Vagina (tissue), 2 donors: ENCODE measurements around the gene KRTAP5-5. TPM values are rescaled to one million over a fixed set of nuclear protein-coding genes. Genes with fewer than 3 reads are reported as not detected.
"Not testable (repeated sequence)": the region's sequence is repeated elsewhere in the genome, so short reads cannot be mapped to it uniquely, and the experiment has no call there.

Experiments used
- DNase-seq, 2 donors: peaks; one replicate each; pipeline ENCODE4 v3.0.0-alpha.2; 2017; ENCODE audit errors: extremely low spot score in 2 of 2
- H3K27ac ChIP-seq: fragments of 200-600 bp; sonication (generic); one replicate; pipeline ENCODE4 v1.5.1; 2019
- H3K27me3 ChIP-seq: fragments of 200-600 bp; sonication (generic); one replicate; pipeline ENCODE4 v1.5.1; 2019
- H3K36me3 ChIP-seq, 2 donors: fragments of 200-600 bp; sonication (generic); one replicate each; pipeline ENCODE4 v1.5.1; 2017 to 2019
- H3K4me1 ChIP-seq: fragments of 200-600 bp; sonication (generic); one replicate; pipeline ENCODE4 v1.5.1; 2019
- H3K4me3 ChIP-seq, 2 donors: fragments of 200-600 bp; sonication (generic); 1 replicate in 1 of 2; 2 replicates in 1 of 2; pipeline ENCODE4 v1.5.1; 2016 to 2019
- H3K9me3 ChIP-seq: fragments of 200-600 bp; sonication (generic); one replicate; pipeline ENCODE4 v1.5.1; 2019
- CTCF ChIP-seq, 3 experiments: fragments of 450-650 bp in 2 of 3; fragments of 200-600 bp in 1 of 3; sonication (generic) in 1 of 3; IDR thresholded peaks; one replicate each; pipeline ENCODE4 v1.5.1; 2017 to 2019; ENCODE audit warnings: antibody characterized with exemption in 3 of 3, mild to moderate bottlenecking in 2 of 3, moderate library complexity in 2 of 3
- POLR2A ChIP-seq, 2 donors: fragments of 450-650 bp; IDR thresholded peaks; one replicate each; pipeline ENCODE4 v1.6.1; 2017; ENCODE audit warnings: antibody characterized with exemption in 2 of 2, mild to moderate bottlenecking in 2 of 2, moderate library complexity in 2 of 2
- POLR2AphosphoS5 ChIP-seq, 2 donors: sonication (generic); formaldehyde crosslinking; IDR thresholded peaks; one replicate each; pipeline ENCODE4 v1.9.0; 2017; ENCODE audit warnings: antibody characterized with exemption in 2 of 2, mild to moderate bottlenecking in 2 of 2, low read depth in 1 of 2; ENCODE audit not compliant: insufficient read depth in 1 of 2
- intact Hi-C: fragments of 100-400 bp; cut with DNase I; formaldehyde crosslinking; loops from one replicate; pipeline ENCODE4 v1.15.1; 2023
- total RNA-seq: library from RNA; depleted of rRNA; stranded (reverse); fragments of >200 nt; gene quantifications from one replicate; pipeline ENCODE4 v1.2.3, GENCODE V29; 2016

Gene KRTAP5-5
- total RNA-seq, 1 donor from 2014 or later: not detected

DNA sequence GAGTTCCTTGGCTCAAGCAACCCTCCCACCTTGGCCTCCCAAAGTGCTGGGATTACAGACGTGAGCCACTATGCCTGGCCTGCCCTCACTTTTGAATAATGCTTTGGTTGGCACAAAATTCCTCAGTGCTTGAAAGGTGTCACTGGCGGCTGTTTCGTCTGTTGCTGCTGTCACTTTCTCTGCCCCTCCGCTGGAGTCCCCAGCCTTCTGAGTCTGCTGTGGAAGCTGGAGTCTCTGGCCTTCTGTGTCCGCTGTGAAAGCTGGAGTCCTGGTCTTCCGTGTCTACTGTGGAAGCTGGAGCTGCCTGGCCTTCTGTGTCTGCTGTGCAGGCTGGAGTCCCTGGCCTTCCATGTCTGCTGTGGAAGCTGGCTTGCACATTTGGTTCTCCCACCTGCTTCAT lies 39.6 kb upstream of the KRTAP5-5 start:
- Histone ChIP-seq H3K4me1 (no peaks in the 10 kb centered on the region), H3K9me3 (no peaks in the 10 kb centered on the region), H3K4me3 (no peak overlapping the region), H3K36me3 (no peaks in the 10 kb centered on the region), H3K27ac (no peak overlapping the region), H3K27me3 (no peaks in the 10 kb centered on the region)
- DNase-seq: no peak
- TF ChIP-seq CTCF (IDR thresholded peaks at IDR 0.05) (no peak), POLR2A (IDR thresholded peaks at IDR 0.05) (no peak), POLR2AphosphoS5 (IDR thresholded peaks at IDR 0.05; ENCODE audit: insufficient read depth in 1 of 2, low read depth in 1 of 2) (no peak)
- intact Hi-C loops: no loop called here

DNA sequence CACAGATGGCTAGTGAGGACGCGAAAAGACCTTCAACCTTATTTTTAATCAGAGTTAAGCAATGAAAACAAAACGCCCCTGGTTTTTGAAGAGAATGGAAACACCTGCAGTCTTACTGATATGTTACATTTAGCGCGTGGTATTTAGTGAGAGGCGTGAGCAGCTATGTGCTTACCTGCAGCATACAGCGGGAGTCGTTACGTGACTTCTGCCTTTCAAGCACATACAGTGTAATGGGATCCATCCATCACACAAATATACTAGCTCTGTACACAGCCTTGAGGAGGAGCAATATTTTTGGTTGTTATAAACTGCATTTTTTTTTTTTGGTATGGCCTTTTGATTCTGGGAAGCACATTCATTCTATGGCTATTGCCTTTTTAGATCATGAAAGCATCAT lies 36.9 kb upstream of the KRTAP5-5 start:
- H3K27me3 ChIP-seq: no peaks in the 10 kb centered on the region

GRCh38 chr11:1595994-1596575 lies 33.5 kb upstream of the KRTAP5-5 start:
- H3K9me3 ChIP-seq, H3K36me3 ChIP-seq, DNase-seq, H3K27ac ChIP-seq, H3K27me3 ChIP-seq, H3K4me3 ChIP-seq, intact Hi-C loops, H3K4me1 ChIP-seq: not testable (repeated sequence)

More for the DNA sequence above, 36.9 kb upstream of the KRTAP5-5 start:
- no peak overlapping the region for H3K4me3 ChIP-seq
- H3K4me1 ChIP-seq: no peaks in the 10 kb centered on the region
- no peak for TF ChIP-seq CTCF (IDR thresholded peaks at IDR 0.05)
- no peak for TF ChIP-seq POLR2AphosphoS5 (IDR thresholded peaks at IDR 0.05; ENCODE audit: insufficient read depth in 1 of 2, low read depth in 1 of 2)
- TF ChIP-seq POLR2A (IDR thresholded peaks at IDR 0.05): no peak
- H3K36me3 ChIP-seq: no peaks in the 10 kb centered on the region
- no peak for DNase-seq
- H3K27ac ChIP-seq: no peak overlapping the region
- intact Hi-C loops: no loop called here
- no peaks in the 10 kb centered on the region for H3K9me3 ChIP-seq

DNA sequence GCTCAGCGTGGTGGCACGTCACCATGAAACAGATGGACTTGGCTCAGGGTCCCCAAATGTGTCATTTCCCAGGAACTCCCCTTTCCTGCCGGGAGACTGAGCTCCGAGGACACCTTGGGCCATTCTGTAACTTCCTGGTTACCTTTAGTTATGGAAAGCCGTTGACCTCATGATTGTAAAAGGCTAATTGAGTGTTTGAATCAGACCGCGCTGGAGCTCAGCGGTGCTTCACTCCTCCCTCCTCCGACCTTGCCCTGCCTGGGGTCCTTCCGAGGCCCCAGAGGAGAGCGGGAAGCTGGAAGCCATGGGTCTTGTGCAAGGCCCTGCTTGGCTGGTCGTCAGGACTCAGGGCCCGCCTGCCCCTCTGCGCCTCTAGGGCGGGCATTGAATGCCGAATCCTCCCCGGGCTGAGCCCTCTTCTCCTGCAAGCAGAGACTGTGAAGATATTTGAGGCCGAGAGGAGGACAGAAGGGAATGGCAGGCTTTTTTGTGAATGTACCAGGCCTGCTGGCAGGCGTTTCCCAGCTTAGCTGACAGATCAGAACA lies 32.9 kb upstream of the KRTAP5-5 start:
- DNase-seq, H3K27ac ChIP-seq, H3K36me3 ChIP-seq, H3K27me3 ChIP-seq, intact Hi-C loops, H3K9me3 ChIP-seq, H3K4me1 ChIP-seq, H3K4me3 ChIP-seq: not testable (repeated sequence)

- intact Hi-C loops: no loop called here
- Histone ChIP-seq H3K27me3 (no peaks in the 10 kb centered on the region), H3K4me3 (no peak overlapping the region), H3K9me3 (no peaks in the 10 kb centered on the region), H3K4me1 (no peaks in the 10 kb centered on the region), H3K36me3 (no peaks in the 10 kb centered on the region), H3K27ac (no peak overlapping the region)
- DNase-seq: no peak
- TF ChIP-seq POLR2A (IDR thresholded peaks at IDR 0.05) (no peak), CTCF (IDR thresholded peaks at IDR 0.05) (no peak), POLR2AphosphoS5 (IDR thresholded peaks at IDR 0.05; ENCODE audit: insufficient read depth in 1 of 2, low read depth in 1 of 2) (no peak)
Measured at GRCh38 chr11:1597331-1597993, 32.1 kb upstream of the KRTAP5-5 start.

DNA sequence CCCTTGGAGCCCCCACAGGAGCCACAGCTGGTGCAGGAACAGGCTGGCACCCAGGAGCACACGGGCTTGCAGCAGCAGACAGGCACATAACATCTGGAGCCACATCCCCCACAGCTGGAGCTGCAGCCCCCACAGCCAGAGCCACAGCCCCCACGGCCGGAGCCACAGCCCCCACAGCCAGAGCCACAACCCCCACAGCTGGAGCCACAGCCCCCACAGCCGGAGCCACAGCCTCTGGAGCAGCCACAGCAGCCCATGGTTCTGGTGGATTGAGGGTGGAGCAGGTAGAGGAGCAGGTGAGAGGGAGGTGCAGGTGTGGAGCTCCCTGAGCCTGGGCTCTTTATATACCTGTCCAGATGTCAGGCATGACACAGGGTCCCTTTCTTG lies 31.6 kb upstream of the KRTAP5-5 start, which contains the start of gene KRTAP5-2:
Gene KRTAP5-2, minus strand, starts transcription at position 301 of the 387 bp plus-strand sequence. Its CDS starts 44 bp downstream, at position 257.
- intact Hi-C loops: no loop called here
- H3K27ac ChIP-seq: no peak within 1 kb of the TSS
- TF ChIP-seq POLR2A (IDR thresholded peaks at IDR 0.05) (no peak), POLR2AphosphoS5 (IDR thresholded peaks at IDR 0.05; ENCODE audit: insufficient read depth in 1 of 2, low read depth in 1 of 2) (no peak), CTCF (IDR thresholded peaks at IDR 0.05) (no peak)
- H3K4me1 ChIP-seq: no peaks in the 10 kb centered on the region
- DNase-seq: no peak
- no peaks in the 10 kb centered on the region for H3K9me3 ChIP-seq
- H3K4me3 ChIP-seq: no peak within 1 kb of the TSS
- H3K36me3 ChIP-seq: no peaks in the 10 kb centered on the region
- H3K27me3 ChIP-seq: no peaks in the 10 kb centered on the region

- H3K4me1 ChIP-seq, H3K9me3 ChIP-seq, H3K4me3 ChIP-seq, H3K27ac ChIP-seq, H3K27me3 ChIP-seq, DNase-seq, intact Hi-C loops, H3K36me3 ChIP-seq: not testable (repeated sequence)
Measured at GRCh38 chr11:1598406-1598805, 31.2 kb upstream of the KRTAP5-5 start.
